G401.6 (cell line): ENCODE measurements around the gene IL17RD.

Experiments used
- FAIRE-seq: peaks from 2 replicates; lab custom pipeline; 2012; peaks lifted over from hg19 to GRCh38; lab: Jason Lieb, UNC

IL17RD gene

GRCh38 chr3:57164657-57165573 is at the start of gene IL17RD:
IL17RD (minus strand) TSS chr3:57165353; CDS start chr3:57165286, 67 bp downstream.
- no peak for FAIRE-seq

- no peak for FAIRE-seq
These were observed 41.3 kb upstream of the IL17RD start for GRCh38 chr3:57206423-57206822.

- FAIRE-seq, result no peak
These were observed 34.7 kb upstream of the IL17RD start, which contains the start of gene HESX1 for GRCh38 chr3:57199895-57200297. HESX1 (minus strand) TSS chr3:57199978; CDS start chr3:57199918, 60 bp downstream.

GRCh38 chr3:57194641-57195040 is 29.5 kb upstream of the IL17RD start:
- FAIRE-seq, result no peak

GRCh38 chr3:57192028-57192427 is 26.9 kb upstream of the IL17RD start:
- FAIRE-seq, result no peak

GRCh38 chr3:57184526-57184925 is 19.4 kb upstream of the IL17RD start:
- no peak for FAIRE-seq

GRCh38 chr3:57179580-57180410 is 14.6 kb upstream of the IL17RD start:
- FAIRE-seq, result peak; percentile 92

GRCh38 chr3:57176045-57176444 is 10.9 kb upstream of the IL17RD start:
- FAIRE-seq, result no peak

GRCh38 chr3:57173687-57174086 is 8.5 kb upstream of the IL17RD start:
- no peak for FAIRE-seq

GRCh38 chr3:57170946-57171345 is 5.8 kb upstream of the IL17RD start:
- FAIRE-seq, result no peak

GRCh38 chr3:57169872-57170623 is 4.9 kb upstream of the IL17RD start:
- peak; percentile 6 for FAIRE-seq

- FAIRE-seq, result no peak
These were observed 4.0 kb upstream of the IL17RD start for GRCh38 chr3:57169108-57169507.

- no peak for FAIRE-seq
These were observed 3.0 kb upstream of the IL17RD start for GRCh38 chr3:57168151-57168550.

- FAIRE-seq, result no peak
These were observed 1.5 kb upstream of the IL17RD start for GRCh38 chr3:57166660-57167059.

GRCh38 chr3:57165641-57166040 is 488 bp upstream of the IL17RD start:
- FAIRE-seq, result peak; percentile 21

- FAIRE-seq, result no peak
These were observed 916 bp downstream of the IL17RD start for GRCh38 chr3:57164217-57164656.

- no peak for FAIRE-seq
These were observed 1.4 kb downstream of the IL17RD start for GRCh38 chr3:57163751-57164150.

- no peak for FAIRE-seq
These were observed 3.2 kb downstream of the IL17RD start for GRCh38 chr3:57161915-57162314.

- FAIRE-seq, result peak; percentile 17
These were observed 4.2 kb downstream of the IL17RD start for GRCh38 chr3:57160765-57161538.

GRCh38 chr3:57160076-57160764 is 4.9 kb downstream of the IL17RD start:
- no peak for FAIRE-seq
